PFSK-1 (cell line): ENCODE data around the gene DNER.

Experiments
- FOXP2 ChIP-seq: optimal IDR thresholded peaks from 2 replicates; pipeline ENCODE3; 2011; ENCODE audit warnings: borderline replicate concordance, control low read depth, inconsistent platforms; ENCODE audit not compliant: insufficient read depth; ENCODE audit errors: extremely low read length, extremely low read depth
- POLR2AphosphoS5 ChIP-seq: IDR thresholded peaks from 2 replicates; pipeline ENCODE4 v1.6.1; 2012; ENCODE audit warnings: low read depth, mild to moderate bottlenecking, control low read depth, low read length, moderate library complexity
- SIN3A ChIP-seq: IDR thresholded peaks from 2 replicates; pipeline ENCODE4 v1.6.1; 2012; ENCODE audit warnings: mild to moderate bottlenecking, low read length, moderate library complexity, borderline replicate concordance; ENCODE audit not compliant: insufficient read depth
- TAF1 ChIP-seq: IDR thresholded peaks from 2 replicates; pipeline ENCODE4 v1.6.1; 2012; ENCODE audit warnings: low read length, control low read depth, borderline replicate concordance; ENCODE audit not compliant: insufficient read depth
- TF ChIP-seq, protein P1 (sequence below), 2 experiments: IDR thresholded peaks; 2 replicates each; pipeline versions ENCODE4 v1.6.1 to v1.8.0; 2011 to 2012; ENCODE audit warnings: low read depth in 2 of 2, low read length in 2 of 2, control low read depth in 1 of 2, inconsistent platforms in 1 of 2, mild to moderate bottlenecking in 1 of 2, moderate library complexity in 1 of 2; ENCODE audit not compliant: insufficient read depth in 1 of 2

Gene DNER

DNA sequence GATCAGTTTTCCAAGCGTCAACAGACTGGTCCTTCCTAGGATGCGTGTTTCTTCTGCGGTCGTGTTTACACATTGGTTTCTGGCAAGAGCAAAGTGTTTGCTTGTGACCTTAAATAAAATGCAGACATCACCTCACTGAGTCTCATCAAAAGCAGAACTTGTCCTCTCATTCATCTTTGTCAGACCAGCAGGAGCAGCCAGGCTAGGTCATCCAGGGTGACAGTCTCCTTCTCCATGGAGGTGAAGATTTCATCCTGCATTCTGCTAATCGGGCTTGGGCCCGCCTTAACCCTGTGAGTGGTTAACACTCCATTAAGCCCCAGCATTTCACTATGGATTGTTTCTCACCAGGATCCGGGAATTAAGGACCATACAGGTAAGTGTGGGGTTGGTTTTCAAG is 379.0 kb downstream of the DNER start:
- TF ChIP-seq TAF1 = no peak
- TF ChIP-seq SIN3A = no peak
- no peak for TF ChIP-seq POLR2AphosphoS5
- TF ChIP-seq, protein P1, sequence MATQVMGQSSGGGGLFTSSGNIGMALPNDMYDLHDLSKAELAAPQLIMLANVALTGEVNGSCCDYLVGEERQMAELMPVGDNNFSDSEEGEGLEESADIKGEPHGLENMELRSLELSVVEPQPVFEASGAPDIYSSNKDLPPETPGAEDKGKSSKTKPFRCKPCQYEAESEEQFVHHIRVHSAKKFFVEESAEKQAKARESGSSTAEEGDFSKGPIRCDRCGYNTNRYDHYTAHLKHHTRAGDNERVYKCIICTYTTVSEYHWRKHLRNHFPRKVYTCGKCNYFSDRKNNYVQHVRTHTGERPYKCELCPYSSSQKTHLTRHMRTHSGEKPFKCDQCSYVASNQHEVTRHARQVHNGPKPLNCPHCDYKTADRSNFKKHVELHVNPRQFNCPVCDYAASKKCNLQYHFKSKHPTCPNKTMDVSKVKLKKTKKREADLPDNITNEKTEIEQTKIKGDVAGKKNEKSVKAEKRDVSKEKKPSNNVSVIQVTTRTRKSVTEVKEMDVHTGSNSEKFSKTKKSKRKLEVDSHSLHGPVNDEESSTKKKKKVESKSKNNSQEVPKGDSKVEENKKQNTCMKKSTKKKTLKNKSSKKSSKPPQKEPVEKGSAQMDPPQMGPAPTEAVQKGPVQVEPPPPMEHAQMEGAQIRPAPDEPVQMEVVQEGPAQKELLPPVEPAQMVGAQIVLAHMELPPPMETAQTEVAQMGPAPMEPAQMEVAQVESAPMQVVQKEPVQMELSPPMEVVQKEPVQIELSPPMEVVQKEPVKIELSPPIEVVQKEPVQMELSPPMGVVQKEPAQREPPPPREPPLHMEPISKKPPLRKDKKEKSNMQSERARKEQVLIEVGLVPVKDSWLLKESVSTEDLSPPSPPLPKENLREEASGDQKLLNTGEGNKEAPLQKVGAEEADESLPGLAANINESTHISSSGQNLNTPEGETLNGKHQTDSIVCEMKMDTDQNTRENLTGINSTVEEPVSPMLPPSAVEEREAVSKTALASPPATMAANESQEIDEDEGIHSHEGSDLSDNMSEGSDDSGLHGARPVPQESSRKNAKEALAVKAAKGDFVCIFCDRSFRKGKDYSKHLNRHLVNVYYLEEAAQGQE (IDR thresholded peaks at IDR 0.05; ENCODE audit: insufficient read depth in 1 of 2, low read depth in 2 of 2, low read length in 2 of 2) = no peak
- no peak for TF ChIP-seq FOXP2

DNA sequence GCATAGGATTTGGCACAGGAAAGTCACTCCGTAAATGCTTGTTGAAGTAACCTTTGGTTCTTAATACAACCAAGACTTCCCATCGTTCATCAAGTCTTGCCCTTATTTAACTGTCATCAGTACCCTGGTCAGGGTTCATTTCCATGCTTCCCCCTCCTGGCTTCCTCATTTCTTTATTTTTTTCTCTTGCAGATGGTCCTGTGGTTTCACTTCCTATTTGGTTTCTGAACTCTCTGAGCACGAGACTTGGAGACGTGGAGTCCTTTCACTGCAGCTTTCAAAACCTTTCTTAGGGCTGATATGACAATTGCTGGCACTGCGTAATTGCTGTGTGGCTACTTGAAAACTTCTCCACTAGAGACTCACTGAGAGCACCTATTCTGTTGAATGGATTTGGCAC is 383.4 kb downstream of the DNER start:
- TF ChIP-seq TAF1 (no peak), POLR2AphosphoS5 (no peak), FOXP2 (no peak), SIN3A (no peak)
- TF ChIP-seq, protein P1 (IDR thresholded peaks at IDR 0.05; ENCODE audit: insufficient read depth in 1 of 2, low read depth in 2 of 2, low read length in 2 of 2) = peak in 1 of 2 experiments; percentile 78; a peak in 2 of 4 replicates

DNA sequence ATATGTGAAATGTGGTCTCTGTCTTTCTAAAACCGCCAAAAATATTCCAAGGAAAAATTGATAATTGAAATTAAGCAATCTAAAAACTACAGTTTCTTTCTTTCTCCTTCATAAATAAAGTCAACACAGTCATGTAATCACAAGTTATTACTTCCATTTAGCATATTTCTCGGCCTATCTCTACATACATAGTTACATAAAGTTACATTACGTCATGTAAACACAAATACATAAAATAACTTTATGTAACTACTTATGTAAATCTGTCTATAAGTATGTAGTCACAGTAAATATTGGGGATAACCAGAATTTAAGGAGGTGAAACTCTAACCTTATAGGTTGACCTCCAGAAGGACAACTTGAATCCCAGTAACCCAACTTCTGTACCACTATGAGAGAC is 394.8 kb downstream of the DNER start:
- TF ChIP-seq POLR2AphosphoS5 = no peak
- TF ChIP-seq TAF1 = no peak
- no peak for TF ChIP-seq FOXP2
- TF ChIP-seq, protein P1 (IDR thresholded peaks at IDR 0.05; ENCODE audit: insufficient read depth in 1 of 2, low read depth in 2 of 2, low read length in 2 of 2) = no peak
- TF ChIP-seq SIN3A = no peak

- TF ChIP-seq SIN3A = no peak
- TF ChIP-seq TAF1 = no peak
- TF ChIP-seq, protein P1 (IDR thresholded peaks at IDR 0.05; ENCODE audit: insufficient read depth in 1 of 2, low read depth in 2 of 2, low read length in 2 of 2) = no peak
- TF ChIP-seq POLR2AphosphoS5 = no peak
- no peak for TF ChIP-seq FOXP2
These were observed 400.2 kb downstream of the DNER start for GRCh38 chr2:229314117-229314516.

GRCh38 chr2:229313591-229313990 is 400.8 kb downstream of the DNER start:
- TF ChIP-seq TAF1 = no peak
- TF ChIP-seq, protein P1 (IDR thresholded peaks at IDR 0.05; ENCODE audit: insufficient read depth in 1 of 2, low read depth in 2 of 2, low read length in 2 of 2) = no peak
- no peak for TF ChIP-seq POLR2AphosphoS5
- TF ChIP-seq FOXP2 = no peak
- TF ChIP-seq SIN3A = no peak
